Measurements from ENCODE around the gene SLF2.

Gene SLF2

DNA sequence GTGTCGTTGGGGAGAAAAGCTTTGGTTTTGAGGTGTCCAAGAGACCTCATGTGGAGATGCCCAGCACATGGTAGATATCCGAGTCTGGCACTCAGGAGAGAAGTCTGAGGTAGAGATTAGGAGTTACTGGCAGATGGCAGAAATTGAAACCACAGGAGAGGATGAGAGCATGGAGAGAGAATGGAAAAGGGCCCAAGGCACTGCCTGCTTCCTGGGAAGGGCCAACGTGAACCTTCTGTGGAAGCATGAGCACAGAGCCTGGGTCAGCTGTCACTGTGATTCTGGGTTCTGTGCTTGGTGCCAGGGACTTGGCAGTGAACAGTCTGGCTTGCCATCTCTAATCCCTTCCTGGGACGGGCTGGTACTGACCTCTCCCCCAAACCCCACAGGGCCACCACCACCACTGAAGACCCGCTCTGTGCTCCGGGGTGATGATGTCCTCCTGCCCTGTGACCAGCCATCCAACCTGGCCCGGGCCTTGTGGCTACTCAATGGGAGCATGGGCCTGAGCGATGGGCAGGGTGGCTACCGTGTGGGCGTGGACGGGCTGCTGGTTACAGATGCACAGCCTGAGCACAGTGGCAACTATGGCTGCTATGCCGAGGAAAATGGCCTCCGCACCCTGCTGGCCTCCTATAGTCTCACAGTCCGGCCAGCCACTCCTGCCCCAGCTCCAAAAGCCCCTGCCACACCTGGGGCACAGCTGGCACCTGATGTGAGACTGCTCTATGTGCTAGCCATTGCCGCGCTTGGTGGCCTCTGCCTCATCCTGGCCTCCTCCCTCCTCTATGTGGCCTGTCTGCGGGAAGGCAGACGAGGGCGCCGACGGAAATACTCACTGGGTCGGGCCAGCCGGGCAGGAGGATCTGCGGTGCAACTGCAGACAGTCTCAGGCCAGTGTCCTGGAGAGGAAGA lies 70.4 kb downstream of the SLF2 start:
- Mint-ChIP-seq H3K9me3 (no peaks in the 10 kb centered on the region), H3K4me1 (peaks cover 10% of the 10 kb centered on the region), H3K27me3 (ENCODE audit: low read depth) (no peaks in the 10 kb centered on the region), H3K4me3 (peak overlapping the region in 1 of 3 experiments; percentile 55), H3K36me3 (ENCODE audit: low read depth) (peaks cover 35% of the 10 kb centered on the region), H3K27ac (no peak overlapping the region)
- TF ChIP-seq, protein P1, sequence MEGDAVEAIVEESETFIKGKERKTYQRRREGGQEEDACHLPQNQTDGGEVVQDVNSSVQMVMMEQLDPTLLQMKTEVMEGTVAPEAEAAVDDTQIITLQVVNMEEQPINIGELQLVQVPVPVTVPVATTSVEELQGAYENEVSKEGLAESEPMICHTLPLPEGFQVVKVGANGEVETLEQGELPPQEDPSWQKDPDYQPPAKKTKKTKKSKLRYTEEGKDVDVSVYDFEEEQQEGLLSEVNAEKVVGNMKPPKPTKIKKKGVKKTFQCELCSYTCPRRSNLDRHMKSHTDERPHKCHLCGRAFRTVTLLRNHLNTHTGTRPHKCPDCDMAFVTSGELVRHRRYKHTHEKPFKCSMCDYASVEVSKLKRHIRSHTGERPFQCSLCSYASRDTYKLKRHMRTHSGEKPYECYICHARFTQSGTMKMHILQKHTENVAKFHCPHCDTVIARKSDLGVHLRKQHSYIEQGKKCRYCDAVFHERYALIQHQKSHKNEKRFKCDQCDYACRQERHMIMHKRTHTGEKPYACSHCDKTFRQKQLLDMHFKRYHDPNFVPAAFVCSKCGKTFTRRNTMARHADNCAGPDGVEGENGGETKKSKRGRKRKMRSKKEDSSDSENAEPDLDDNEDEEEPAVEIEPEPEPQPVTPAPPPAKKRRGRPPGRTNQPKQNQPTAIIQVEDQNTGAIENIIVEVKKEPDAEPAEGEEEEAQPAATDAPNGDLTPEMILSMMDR (IDR thresholded peaks at IDR 0.05; ENCODE audit: unreplicated experiment in 3 of 3), result no peak

DNA sequence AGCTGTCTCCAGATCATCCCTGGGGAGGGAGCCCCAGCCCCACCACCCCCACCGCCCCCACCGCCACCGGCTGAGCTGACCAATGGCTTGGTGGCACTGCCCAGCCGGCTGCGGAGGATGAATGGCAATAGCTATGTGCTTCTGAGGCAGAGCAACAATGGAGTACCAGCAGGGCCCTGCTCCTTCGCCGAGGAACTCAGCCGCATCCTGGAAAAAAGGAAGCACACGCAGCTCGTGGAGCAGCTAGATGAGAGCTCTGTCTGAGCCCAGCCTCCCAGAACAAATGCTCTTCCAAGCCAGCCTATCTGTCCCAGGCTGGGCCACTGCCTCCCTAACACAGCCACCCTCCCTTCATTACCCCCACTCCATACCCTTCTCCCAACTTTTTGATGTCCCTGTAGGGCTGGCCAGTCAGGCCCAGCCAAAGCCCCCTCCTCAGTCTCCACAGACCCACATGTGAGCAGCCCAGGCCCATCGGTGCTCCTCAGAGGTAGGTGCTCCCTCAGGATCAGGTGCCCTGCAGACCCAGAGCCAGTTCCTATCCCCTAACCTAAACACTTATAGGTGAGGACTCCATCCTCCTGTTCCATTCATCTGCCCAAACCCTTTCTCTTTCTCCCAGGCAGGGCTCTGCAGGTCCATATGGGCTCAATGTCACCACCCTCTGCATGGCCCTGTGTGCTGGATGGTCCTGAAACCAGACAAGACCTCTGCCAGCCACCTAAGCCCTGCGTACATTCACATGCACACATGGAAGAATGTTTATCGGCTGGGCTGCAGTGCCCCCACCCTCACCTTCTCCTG lies 71.3 kb downstream of the SLF2 start:
- Mint-ChIP-seq H3K27me3 (ENCODE audit: low read depth) (no peaks in the 10 kb centered on the region), H3K27ac (no peak overlapping the region), H3K4me1 (peaks cover 10% of the 10 kb centered on the region), H3K9me3 (no peaks in the 10 kb centered on the region), H3K36me3 (ENCODE audit: low read depth) (peaks cover 33% of the 10 kb centered on the region), H3K4me3 (peak overlapping the region; percentile 10 to 37 (median 28))
- TF ChIP-seq, protein P1 (IDR thresholded peaks at IDR 0.05; ENCODE audit: unreplicated experiment in 3 of 3), result no peak

DNA sequence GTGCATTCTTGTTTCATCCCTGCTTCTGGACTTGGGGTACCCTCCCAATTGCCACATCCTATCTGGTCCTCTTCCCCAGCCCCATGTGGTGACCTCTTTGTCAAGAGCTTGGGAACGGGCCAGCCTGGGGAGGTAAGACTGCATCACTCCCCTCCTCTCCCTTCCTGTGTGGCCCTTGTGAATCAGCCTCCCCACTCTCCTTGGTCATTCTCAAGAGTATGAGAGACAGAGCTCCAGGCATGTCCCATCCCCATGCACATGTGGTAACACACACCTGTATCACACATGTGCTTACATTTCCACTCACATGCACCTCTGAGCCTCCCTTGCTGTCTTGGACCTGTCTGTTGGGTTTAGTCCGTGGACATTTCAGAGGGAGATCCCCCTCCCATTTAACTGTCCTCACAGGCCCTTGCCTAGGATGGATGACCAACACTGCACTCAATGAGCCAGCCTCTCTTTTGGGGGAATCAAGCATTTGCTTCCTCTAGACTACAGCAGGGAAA lies 72.0 kb downstream of the SLF2 start:
- Mint-ChIP-seq H3K27me3 (ENCODE audit: low read depth) (no peaks in the 10 kb centered on the region), H3K36me3 (ENCODE audit: low read depth) (peaks cover 31% of the 10 kb centered on the region), H3K4me1 (peaks cover 10% of the 10 kb centered on the region), H3K27ac (peak overlapping the region in 1 of 3 experiments; percentile 72), H3K9me3 (no peaks in the 10 kb centered on the region), H3K4me3 (peak overlapping the region; percentile 91 to 94 (median 93))
- TF ChIP-seq, protein P1 (IDR thresholded peaks at IDR 0.05; ENCODE audit: unreplicated experiment in 3 of 3), result no peak

DNA sequence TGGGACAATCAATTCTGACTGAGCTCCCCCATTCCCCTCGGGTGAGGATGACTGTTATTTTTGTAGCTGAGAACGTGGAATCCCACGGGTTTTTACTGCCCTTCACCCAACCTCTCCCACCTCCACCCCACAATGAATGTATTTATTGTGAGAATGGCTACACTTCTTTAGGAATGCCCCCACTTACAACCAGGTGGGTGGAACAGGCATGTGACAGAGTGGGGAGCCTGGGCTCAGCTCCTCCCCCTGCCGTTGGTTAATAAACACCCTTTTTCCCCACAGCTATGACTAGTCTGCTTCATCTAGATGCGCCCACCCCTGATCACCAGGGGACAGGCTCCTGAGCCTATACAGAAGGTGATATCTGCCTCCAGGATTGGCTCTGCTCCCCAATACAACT lies 72.6 kb downstream of the SLF2 start:
- Mint-ChIP-seq H3K36me3 (ENCODE audit: low read depth) (peaks cover 31% of the 10 kb centered on the region), H3K4me3 (peak overlapping the region; percentile 91 to 94 (median 93)), H3K27ac (peak overlapping the region in 1 of 3 experiments; percentile 72), H3K9me3 (no peaks in the 10 kb centered on the region), H3K27me3 (ENCODE audit: low read depth) (no peaks in the 10 kb centered on the region), H3K4me1 (peaks cover 12% of the 10 kb centered on the region)
- TF ChIP-seq, protein P1 (IDR thresholded peaks at IDR 0.05; ENCODE audit: unreplicated experiment in 3 of 3), result no peak

DNA sequence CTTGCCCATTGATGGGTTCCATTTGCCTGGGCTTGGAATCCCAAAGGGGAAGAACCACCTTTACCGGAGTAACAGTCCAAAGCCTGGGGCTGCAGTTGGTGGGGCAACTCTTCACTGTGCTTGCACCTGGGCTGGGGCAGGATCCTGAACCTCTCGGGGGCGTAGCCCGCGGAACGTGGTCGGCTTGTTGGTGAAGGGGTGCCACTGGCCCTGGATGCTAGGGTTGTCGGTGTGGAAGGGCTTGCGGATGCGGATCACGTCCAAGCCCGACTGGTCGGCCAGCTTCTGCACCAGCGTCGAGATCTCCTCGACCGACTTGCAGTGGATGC lies 73.8 kb downstream of the SLF2 start:
- Mint-ChIP-seq H3K27ac (peak overlapping the region; percentile 75 to 95 (median 84)), H3K4me1 (peaks cover 18% of the 10 kb centered on the region), H3K36me3 (ENCODE audit: low read depth) (peaks cover 32% of the 10 kb centered on the region), H3K4me3 (peak overlapping the region; percentile 91 to 94 (median 93)), H3K27me3 (ENCODE audit: low read depth) (no peaks in the 10 kb centered on the region), H3K9me3 (no peaks in the 10 kb centered on the region)
- TF ChIP-seq, protein P1 (IDR thresholded peaks at IDR 0.05; ENCODE audit: unreplicated experiment in 3 of 3), result no peak
